K562 (cell line): Measurements from ENCODE around the gene PPT1. TPM values are rescaled to one million over a fixed set of nuclear protein-coding genes. Genes with fewer than 3 reads are reported as not detected.

Source experiments
- ATF4 ChIP-seq: fragments of 450-650 bp; formaldehyde crosslinking; IDR thresholded peaks from 2 replicates; pipeline ENCODE4 v1.4.0; 2022; ENCODE audit warnings: mild to moderate bottlenecking, moderate library complexity
- CEBPZ ChIP-seq: fragments of 150-350 bp; IDR thresholded peaks from 2 replicates; pipeline ENCODE4 v1.6.1; 2014; ENCODE audit warnings: low read depth, mild to moderate bottlenecking, low read length, borderline replicate concordance
- CHD2 ChIP-seq: IDR thresholded peaks from 2 replicates; pipeline ENCODE4 v1.6.1; 2011; ENCODE audit warnings: low read depth, low read length
- CTCFL ChIP-seq: IDR thresholded peaks from 2 replicates; pipeline ENCODE4 v1.6.1; 2011; ENCODE audit warnings: borderline replicate concordance, low read depth, mild to moderate bottlenecking, moderate library complexity, low read length; ENCODE audit not compliant: insufficient read depth, poor library complexity, severe bottlenecking
- DPF2 ChIP-seq: fragments of 450-650 bp; IDR thresholded peaks from 2 replicates; pipeline ENCODE4 v1.6.1; 2016
- ELF1 ChIP-seq: fragments of 200-800 bp; sonication (Bioruptor generic); IDR thresholded peaks from 2 replicates; pipeline ENCODE4 v1.6.1; 2016; ENCODE audit warnings: missing genetic modification characterization, missing compliant biosample characterization
- GABPA ChIP-seq: fragments of 200-800 bp; sonication (Bioruptor generic); conservative IDR thresholded peaks from 2 replicates; pipeline ENCODE4 v1.6.1; 2016; ENCODE audit warnings: low read depth, missing genetic modification characterization, missing compliant biosample characterization
- NCOA1 ChIP-seq: fragments of 450-650 bp; IDR thresholded peaks from 2 replicates; pipeline ENCODE4 v1.6.1; 2016; ENCODE audit warnings: low read depth
- POLR2A ChIP-seq: fragments of 450-650 bp; conservative IDR thresholded peaks from 2 replicates; pipeline ENCODE4 v1.6.1; 2016
- PRPF4 ChIP-seq: fragments of 200-400 bp; formaldehyde crosslinking; IDR thresholded peaks from one replicate; pipeline ENCODE4 v1.6.1; 2017; ENCODE audit warnings: low read length, low read depth, mild to moderate bottlenecking; ENCODE audit not compliant: insufficient read depth, poor library complexity, severe bottlenecking
- RBM15 ChIP-seq: fragments of 200-400 bp; formaldehyde crosslinking; IDR thresholded peaks from 2 replicates; pipeline ENCODE4 v1.6.1; 2018; ENCODE audit warnings: mild to moderate bottlenecking, low read length, moderate library complexity; ENCODE audit not compliant: insufficient read depth
- SETDB1 ChIP-seq: IDR thresholded peaks from one replicate; pipeline ENCODE4 v1.6.1; 2012; ENCODE audit warnings: low read length, control low read depth, inconsistent platforms
- SIX5 ChIP-seq, 2 experiments: IDR thresholded peaks; 2 replicates each; pipeline ENCODE4 v1.6.1; 2011; ENCODE audit warnings: low read length in 2 of 2, borderline replicate concordance in 1 of 2, low read depth in 1 of 2, mild to moderate bottlenecking in 1 of 2, moderate library complexity in 1 of 2; ENCODE audit not compliant: insufficient read depth in 1 of 2
- TAF9B ChIP-seq: fragments of 450-650 bp; IDR thresholded peaks from 2 replicates; pipeline ENCODE4 v1.6.1; 2018; ENCODE audit warnings: mild to moderate bottlenecking; ENCODE audit not compliant: partially characterized antibody
- VEZF1 ChIP-seq: fragments of 200-800 bp; sonication (Bioruptor generic); IDR thresholded peaks from 2 replicates; pipeline ENCODE4 v1.6.1; 2017; ENCODE audit warnings: missing genetic modification characterization, missing compliant biosample characterization
- XRCC4 ChIP-seq: IDR thresholded peaks from one replicate; pipeline ENCODE4 v1.6.1; 2011; ENCODE audit not compliant: insufficient read depth, insufficient read length; ENCODE audit errors: extremely low read depth
- YY1 ChIP-seq, 3 experiments: IDR thresholded peaks; 2 replicates each; pipeline ENCODE4 v1.6.1; 2011; ENCODE audit warnings: low read length in 2 of 3, mild to moderate bottlenecking in 2 of 3, moderate library complexity in 2 of 3, borderline replicate concordance in 1 of 3, control low read depth in 1 of 3, low read depth in 1 of 3; ENCODE audit not compliant: insufficient read depth in 3 of 3, insufficient replicate concordance in 2 of 3, control insufficient read depth in 1 of 3, insufficient read length in 1 of 3; ENCODE audit errors: extremely low read depth in 1 of 3
- ZNF75A ChIP-seq: fragments of 450-650 bp; formaldehyde crosslinking; IDR thresholded peaks from 2 replicates; pipeline ENCODE4 v1.4.0; 2020; ENCODE audit warnings: mild to moderate bottlenecking
- ZNF766 ChIP-seq: fragments of 200-800 bp; sonication (Bioruptor generic); conservative IDR thresholded peaks from 2 replicates; pipeline ENCODE4 v1.6.1; 2016; ENCODE audit warnings: missing genetic modification characterization, missing compliant biosample characterization
- polyA plus RNA-seq, 8 experiments: library from polyadenylated mRNA; depleted of rRNA in 4 of 8; stranded (reverse) in 5 of 8; unstranded in 3 of 8; fragments of >200 nt; fragmentation: Nextera tagmentation in 2 of 8; fragmentation: Illumina TruSeq in 1 of 8; extraction: Ambion mirVana in 2 of 8; extraction: Trizol in 1 of 8; gene quantifications; 2 replicates each; pipeline versions ENCODE4 v1.2.1 to v1.2.3, GENCODE V29; 2011 to 2014; ENCODE audit warnings: inconsistent platforms in 1 of 8, missing spikeins in 1 of 8
- total RNA-seq, 7 experiments: library from RNA; depleted of rRNA in 6 of 7; stranded (reverse); fragments of >200 nt in 6 of 7; fragmentation: Illumina TruSeq in 2 of 7; extraction: Trizol in 2 of 7; gene quantifications; 2 replicates each; pipeline versions ENCODE4 v1.2.1 to v1.2.3, GENCODE V29; 2011 to 2021; ENCODE audit warnings: low replicate concordance in 1 of 7

PPT1 gene
- total and polyA plus RNA-seq, 9 of the 15 experiments (the other 6 are each of a cell fraction or from before 2014, with no cell fraction given): 72.2 to 285 (median 143) TPM

- TF ChIP-seq CTCFL (no peak), ZNF766 (CRISPR knock-in tag) (peak; percentile 93), NCOA1 (peak; percentile 46; the same call in 1 of the 2 replicates), RBM15 (no peak), POLR2A (peak; percentile 99), XRCC4 (no peak), DPF2 (peak; percentile 70; the same call in 1 of the 2 replicates), SIX5 (IDR thresholded peaks at IDR 0.05; ENCODE audit: borderline replicate concordance in 1 of 2, insufficient read depth in 1 of 2, low read depth in 1 of 2, low read length in 2 of 2) (no peak), ELF1 (peak; percentile 91), VEZF1 (peak; percentile 77), SETDB1 (no peak), GABPA (tag) (no peak), ATF4 (CRISPR knock-in tag) (peak; percentile 61), TAF9B (peak; percentile 68), CEBPZ (no peak), YY1 (IDR thresholded peaks at IDR 0.05; ENCODE audit: borderline replicate concordance in 1 of 3, control insufficient read depth in 1 of 3, extremely low read depth in 1 of 3, insufficient read depth in 3 of 3, insufficient read length in 1 of 3, insufficient replicate concordance in 2 of 3, low read depth in 1 of 3, low read length in 2 of 3) (peak in 2 of 3 experiments; percentile 58 to 65), CHD2 (no peak; the same call in 1 of the 2 replicates), PRPF4 (no peak), ZNF75A (CRISPR knock-in tag) (no peak)
Measured at GRCh38 chr1:40039757-40040510, 57.1 kb downstream of the PPT1 start (continued).
